ENCODE measurements around the gene ASCL2.

Gene ASCL2

DNA sequence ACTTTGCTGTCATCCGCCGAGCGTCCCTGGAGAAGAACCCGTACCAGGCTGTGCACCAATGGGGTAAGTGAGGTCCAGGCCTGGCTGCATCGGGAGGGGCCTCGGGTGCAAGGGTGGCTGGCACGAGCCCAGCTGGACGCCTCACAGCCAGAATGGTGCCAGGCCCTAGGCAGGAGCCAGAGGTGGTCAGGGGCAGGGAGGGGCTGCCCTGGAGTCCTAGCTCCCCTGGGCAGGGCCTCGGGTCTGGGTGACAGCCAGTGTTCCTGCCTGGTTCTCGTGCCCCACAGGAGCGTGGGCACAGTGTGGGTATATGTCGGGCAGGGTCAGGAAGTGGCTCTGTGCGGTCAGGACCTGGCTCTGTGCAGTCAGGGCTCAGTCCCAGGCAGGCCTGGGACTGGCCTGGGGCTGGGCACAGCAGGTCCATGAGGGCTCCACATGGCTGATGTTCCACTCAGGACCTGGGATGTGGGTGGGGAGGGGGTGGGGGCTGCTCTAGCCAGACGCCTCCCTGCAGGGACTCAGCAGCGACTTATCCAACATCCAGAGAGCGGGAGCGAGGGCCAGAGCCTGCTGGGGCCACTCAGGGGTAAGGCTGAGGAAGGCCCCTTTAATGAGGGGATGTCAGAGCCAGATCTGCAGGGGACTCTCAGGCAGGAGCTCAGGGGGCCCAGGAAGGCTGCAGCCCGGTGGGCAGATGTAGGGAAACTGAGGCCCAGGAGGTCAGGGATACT is 32.7 kb upstream of the ASCL2 start:
- Histone ChIP-seq H3K23ac (ENCODE audit: low read length) (no peak overlapping the region), H3K27me3 (ENCODE audit: insufficient read depth, low read length) (no peaks in the 10 kb centered on the region), H3K36me3 (ENCODE audit: control insufficient read depth in 1 of 2, insufficient read depth in 2 of 2, low read length in 2 of 2) (no peaks in the 10 kb centered on the region), H3K9me3 (ENCODE audit: insufficient read depth, low read depth, low read length) (peaks cover 2% of the 10 kb centered on the region), H2BK5ac (ENCODE audit: low read depth, low read length, poor library complexity) (no peak overlapping the region), H3K14ac (ENCODE audit: low read length) (no peak overlapping the region), H4K91ac (ENCODE audit: low read depth, low read length) (no peak overlapping the region), H4K12ac (ENCODE audit: low read depth, low read length) (no peak overlapping the region), H3K4me3 (ENCODE audit: low read depth, low read length) (no peak overlapping the region), H3K79me2 (ENCODE audit: control insufficient read depth, insufficient read depth, low read length, poor library complexity) (no peaks in the 10 kb centered on the region), H2AK5ac (ENCODE audit: low read length) (no peak overlapping the region), H2AFZ (ENCODE audit: insufficient read depth, low read length, poor library complexity) (no peak overlapping the region), H4K8ac (ENCODE audit: low read depth, low read length) (no peak overlapping the region), H3K4me1 (ENCODE audit: control insufficient read depth in 1 of 2, insufficient read depth in 2 of 2, low read length in 2 of 2) (no peaks in the 10 kb centered on the region), H2BK120ac (ENCODE audit: insufficient read depth, low read length, poor library complexity) (no peak overlapping the region), H3K27ac (ENCODE audit: low read depth, low read length) (no peak overlapping the region), H3K18ac (ENCODE audit: low read length) (no peak overlapping the region), H2BK12ac (ENCODE audit: low read length) (no peak overlapping the region), H3K4ac (ENCODE audit: low read depth, low read length) (no peak overlapping the region), H3K4me2 (ENCODE audit: low read length) (no peak overlapping the region), H3K9ac (ENCODE audit: low read length) (no peak overlapping the region), H3K79me1 (ENCODE audit: low read length) (no peaks in the 10 kb centered on the region)
- no CpG with 5 or more reads among the region's 18 CpGs for WGBS (ENCODE audit: extremely low coverage, insufficient coverage, insufficient read length)
- DNase-seq = no peak

- Histone ChIP-seq H2BK12ac (ENCODE audit: low read length) (no peak overlapping the region), H3K79me2 (ENCODE audit: control insufficient read depth, insufficient read depth, low read length, poor library complexity) (no peaks in the 10 kb centered on the region), H3K4me2 (ENCODE audit: low read length) (no peak overlapping the region), H3K79me1 (ENCODE audit: low read length) (no peaks in the 10 kb centered on the region), H3K36me3 (ENCODE audit: control insufficient read depth in 1 of 2, insufficient read depth in 2 of 2, low read length in 2 of 2) (no peaks in the 10 kb centered on the region), H3K18ac (ENCODE audit: low read length) (no peak overlapping the region), H4K8ac (ENCODE audit: low read depth, low read length) (no peak overlapping the region), H3K27me3 (ENCODE audit: insufficient read depth, low read length) (no peaks in the 10 kb centered on the region), H2AFZ (ENCODE audit: insufficient read depth, low read length, poor library complexity) (no peak overlapping the region), H4K91ac (ENCODE audit: low read depth, low read length) (no peak overlapping the region), H2BK5ac (ENCODE audit: low read depth, low read length, poor library complexity) (no peak overlapping the region), H3K4ac (ENCODE audit: low read depth, low read length) (no peak overlapping the region), H2BK120ac (ENCODE audit: insufficient read depth, low read length, poor library complexity) (no peak overlapping the region), H3K9me3 (ENCODE audit: insufficient read depth, low read depth, low read length) (peaks cover 2% of the 10 kb centered on the region), H3K9ac (ENCODE audit: low read length) (no peak overlapping the region), H3K23ac (ENCODE audit: low read length) (no peak overlapping the region), H3K4me1 (ENCODE audit: control insufficient read depth in 1 of 2, insufficient read depth in 2 of 2, low read length in 2 of 2) (no peaks in the 10 kb centered on the region), H4K12ac (ENCODE audit: low read depth, low read length) (no peak overlapping the region), H2AK5ac (ENCODE audit: low read length) (no peak overlapping the region), H3K14ac (ENCODE audit: low read length) (no peak overlapping the region), H3K27ac (ENCODE audit: low read depth, low read length) (no peak overlapping the region), H3K4me3 (ENCODE audit: low read depth, low read length) (no peak overlapping the region)
- no CpG with 5 or more reads among the region's 16 CpGs for WGBS (ENCODE audit: extremely low coverage, insufficient coverage, insufficient read length)
- no peak for DNase-seq
These were observed 32.0 kb upstream of the ASCL2 start for GRCh38 chr11:2302306-2302895.

GRCh38 chr11:2301631-2302305 is 31.4 kb upstream of the ASCL2 start, which contains the start of the genes C11orf21 and TSPAN32:
Gene C11orf21, minus strand, starts transcription at chr11:2301918. Its CDS starts 110 bp downstream, at chr11:2301808.
Gene TSPAN32, plus strand, starts transcription at chr11:2302013. Its CDS starts 137 bp downstream, at chr11:2302150.
- no peak for DNase-seq
- Histone ChIP-seq H3K4me1 (ENCODE audit: control insufficient read depth in 1 of 2, insufficient read depth in 2 of 2, low read length in 2 of 2) (no peaks in the 10 kb centered on the region), H2BK5ac (ENCODE audit: low read depth, low read length, poor library complexity) (no peak within 1 kb of the TSS), H3K4me3 (ENCODE audit: low read depth, low read length) (no peak within 1 kb of the TSS), H4K8ac (ENCODE audit: low read depth, low read length) (no peak within 1 kb of the TSS), H4K12ac (ENCODE audit: low read depth, low read length) (no peak within 1 kb of the TSS), H3K27ac (ENCODE audit: low read depth, low read length) (no peak within 1 kb of the TSS), H3K36me3 (ENCODE audit: control insufficient read depth in 1 of 2, insufficient read depth in 2 of 2, low read length in 2 of 2) (no peaks in the 10 kb centered on the region), H2AFZ (ENCODE audit: insufficient read depth, low read length, poor library complexity) (no peak within 1 kb of the TSS), H3K79me1 (ENCODE audit: low read length) (no peaks in the 10 kb centered on the region), H4K91ac (ENCODE audit: low read depth, low read length) (no peak within 1 kb of the TSS), H3K79me2 (ENCODE audit: control insufficient read depth, insufficient read depth, low read length, poor library complexity) (no peaks in the 10 kb centered on the region), H2BK120ac (ENCODE audit: insufficient read depth, low read length, poor library complexity) (no peak within 1 kb of the TSS), H3K9ac (ENCODE audit: low read length) (no peak within 1 kb of the TSS), H3K9me3 (ENCODE audit: insufficient read depth, low read depth, low read length) (peaks cover 2% of the 10 kb centered on the region), H3K23ac (ENCODE audit: low read length) (no peak within 1 kb of the TSS), H3K14ac (ENCODE audit: low read length) (no peak within 1 kb of the TSS), H2BK12ac (ENCODE audit: low read length) (no peak within 1 kb of the TSS), H3K4ac (ENCODE audit: low read depth, low read length) (no peak within 1 kb of the TSS), H3K27me3 (ENCODE audit: insufficient read depth, low read length) (no peaks in the 10 kb centered on the region), H3K4me2 (ENCODE audit: low read length) (no peak within 1 kb of the TSS), H3K18ac (ENCODE audit: low read length) (no peak within 1 kb of the TSS), H2AK5ac (ENCODE audit: low read length) (no peak within 1 kb of the TSS)
- WGBS (ENCODE audit: extremely low coverage, insufficient coverage, insufficient read length) = no CpG with 5 or more reads among the region's 16 CpGs

GRCh38 chr11:2300936-2301630 is 30.7 kb upstream of the ASCL2 start:
- H2BK120ac ChIP-seq (ENCODE audit: insufficient read depth, low read length, poor library complexity) = no peak overlapping the region
- DNase-seq = no peak
- WGBS (ENCODE audit: extremely low coverage, insufficient coverage, insufficient read length) = no CpG with 5 or more reads among the region's 24 CpGs

More at GRCh38 chr11:2300936-2301630, 30.7 kb upstream of the ASCL2 start:
- Histone ChIP-seq H4K8ac (ENCODE audit: low read depth, low read length) (no peak overlapping the region), H4K12ac (ENCODE audit: low read depth, low read length) (no peak overlapping the region), H2AK5ac (ENCODE audit: low read length) (no peak overlapping the region), H3K14ac (ENCODE audit: low read length) (no peak overlapping the region), H3K18ac (ENCODE audit: low read length) (no peak overlapping the region), H3K4me3 (ENCODE audit: low read depth, low read length) (no peak overlapping the region), H3K4me2 (ENCODE audit: low read length) (no peak overlapping the region), H3K79me1 (ENCODE audit: low read length) (no peaks in the 10 kb centered on the region), H3K9ac (ENCODE audit: low read length) (no peak overlapping the region), H4K91ac (ENCODE audit: low read depth, low read length) (no peak overlapping the region), H3K27ac (ENCODE audit: low read depth, low read length) (no peak overlapping the region), H3K4me1 (ENCODE audit: control insufficient read depth in 1 of 2, insufficient read depth in 2 of 2, low read length in 2 of 2) (no peaks in the 10 kb centered on the region), H3K4ac (ENCODE audit: low read depth, low read length) (no peak overlapping the region), H2BK5ac (ENCODE audit: low read depth, low read length, poor library complexity) (no peak overlapping the region), H3K9me3 (ENCODE audit: insufficient read depth, low read depth, low read length) (peaks cover 2% of the 10 kb centered on the region), H3K27me3 (ENCODE audit: insufficient read depth, low read length) (no peaks in the 10 kb centered on the region), H3K36me3 (ENCODE audit: control insufficient read depth in 1 of 2, insufficient read depth in 2 of 2, low read length in 2 of 2) (no peaks in the 10 kb centered on the region), H3K79me2 (ENCODE audit: control insufficient read depth, insufficient read depth, low read length, poor library complexity) (no peaks in the 10 kb centered on the region), H2BK12ac (ENCODE audit: low read length) (no peak overlapping the region), H2AFZ (ENCODE audit: insufficient read depth, low read length, poor library complexity) (no peak overlapping the region), H3K23ac (ENCODE audit: low read length) (no peak overlapping the region)
